Measurements from ENCODE around the gene CEMIP. TPM values are rescaled to one million over a fixed set of nuclear protein-coding genes. Genes with fewer than 3 reads are reported as not detected.

The CEMIP gene
- total RNA-seq, 4 donors from 2014 or later, result 0.04 TPM; not detected in 3

DNA sequence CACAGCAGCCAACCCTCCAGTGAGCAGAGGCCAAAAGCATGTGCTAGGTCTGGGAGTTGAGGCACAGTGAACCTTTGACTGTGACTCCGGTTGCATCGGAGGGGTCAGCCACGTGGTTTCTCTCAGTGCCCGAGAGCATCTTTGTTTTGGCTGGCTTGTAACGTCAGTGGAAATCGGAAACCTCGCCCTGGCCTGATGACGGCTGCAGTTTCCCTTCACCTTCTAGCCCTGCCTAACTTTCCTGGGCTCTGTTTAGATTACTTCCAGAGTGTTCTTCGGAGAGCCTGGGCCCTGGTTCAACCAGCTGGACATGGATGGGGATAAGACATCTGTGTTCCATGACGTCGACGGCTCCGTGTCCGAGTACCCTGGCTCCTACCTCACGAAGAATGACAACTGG, 153.8 kb downstream of the CEMIP start:
- H3K27ac ChIP-seq, result peak overlapping the region in 1 of 4 donors; percentile 33
- intact Hi-C loops (cut with DNase I; ENCODE audit: low total_unique reads), result no loop called here

DNA sequence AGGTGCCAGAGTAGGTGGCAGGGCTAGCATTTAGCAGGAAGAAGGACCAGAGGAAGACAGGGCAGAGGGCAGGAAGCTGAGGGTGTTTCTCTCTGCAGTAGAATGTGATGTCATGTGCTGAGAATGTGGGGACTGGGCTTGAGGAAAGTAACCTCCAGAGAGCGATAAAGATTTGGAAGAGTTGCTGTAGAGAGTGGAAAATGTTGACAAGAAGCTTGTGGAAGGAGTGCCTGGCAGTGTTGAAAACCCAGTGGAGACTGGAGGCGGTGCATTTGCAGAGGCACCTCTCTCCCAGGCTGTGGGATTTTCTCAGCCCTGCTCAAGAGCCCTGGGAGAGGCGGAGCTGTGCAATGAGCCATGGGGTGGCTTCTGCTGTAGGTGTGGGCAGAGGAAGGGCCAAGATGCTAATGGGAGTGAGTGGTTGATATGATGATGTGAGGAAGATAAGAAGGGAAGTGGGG, 155.6 kb downstream of the CEMIP start:
- Histone ChIP-seq H3K36me3 (no peaks in the 10 kb centered on the region), H3K4me3 (no peak overlapping the region), H3K27me3 (no peaks in the 10 kb centered on the region), H3K27ac (no peak overlapping the region), H3K9me3 (no peaks in the 10 kb centered on the region), H3K4me1 (peaks cover 7 to 9% of the 10 kb centered on the region in 2 donors)
- in situ Hi-C loops (cut with MboI; ENCODE audit: low sequenced_read_pairs in 4 of 4) (no loop called here), intact Hi-C loops (cut with DNase I; ENCODE audit: low total_unique reads) (no loop called here)
- DNase-seq (no peak), ATAC-seq (no peak)
- TF ChIP-seq, protein P1, sequence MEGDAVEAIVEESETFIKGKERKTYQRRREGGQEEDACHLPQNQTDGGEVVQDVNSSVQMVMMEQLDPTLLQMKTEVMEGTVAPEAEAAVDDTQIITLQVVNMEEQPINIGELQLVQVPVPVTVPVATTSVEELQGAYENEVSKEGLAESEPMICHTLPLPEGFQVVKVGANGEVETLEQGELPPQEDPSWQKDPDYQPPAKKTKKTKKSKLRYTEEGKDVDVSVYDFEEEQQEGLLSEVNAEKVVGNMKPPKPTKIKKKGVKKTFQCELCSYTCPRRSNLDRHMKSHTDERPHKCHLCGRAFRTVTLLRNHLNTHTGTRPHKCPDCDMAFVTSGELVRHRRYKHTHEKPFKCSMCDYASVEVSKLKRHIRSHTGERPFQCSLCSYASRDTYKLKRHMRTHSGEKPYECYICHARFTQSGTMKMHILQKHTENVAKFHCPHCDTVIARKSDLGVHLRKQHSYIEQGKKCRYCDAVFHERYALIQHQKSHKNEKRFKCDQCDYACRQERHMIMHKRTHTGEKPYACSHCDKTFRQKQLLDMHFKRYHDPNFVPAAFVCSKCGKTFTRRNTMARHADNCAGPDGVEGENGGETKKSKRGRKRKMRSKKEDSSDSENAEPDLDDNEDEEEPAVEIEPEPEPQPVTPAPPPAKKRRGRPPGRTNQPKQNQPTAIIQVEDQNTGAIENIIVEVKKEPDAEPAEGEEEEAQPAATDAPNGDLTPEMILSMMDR (IDR thresholded peaks at IDR 0.05 in 4 of 5, conservative IDR thresholded peaks at IDR 0.05 in 1 of 5), result no peak
- no peak for TF ChIP-seq POLR2A (IDR thresholded peaks at IDR 0.05)

More for the DNA sequence above, 153.8 kb downstream of the CEMIP start:
- TF ChIP-seq, protein P1 (IDR thresholded peaks at IDR 0.05 in 4 of 5, conservative IDR thresholded peaks at IDR 0.05 in 1 of 5), result no peak
- no peak for TF ChIP-seq POLR2A (IDR thresholded peaks at IDR 0.05)
- H3K4me1 ChIP-seq, result peaks cover 7 to 9% of the 10 kb centered on the region in 2 donors
- no peaks in the 10 kb centered on the region for H3K36me3 ChIP-seq
- H3K9me3 ChIP-seq, result no peaks in the 10 kb centered on the region
- DNase-seq (no peak), ATAC-seq (peak in 1 of 2 donors; percentile 33)
- no peaks in the 10 kb centered on the region for H3K27me3 ChIP-seq
- no peak overlapping the region for H3K4me3 ChIP-seq
- in situ Hi-C loops (cut with MboI; ENCODE audit: low sequenced_read_pairs in 4 of 4), result no loop called here

DNA sequence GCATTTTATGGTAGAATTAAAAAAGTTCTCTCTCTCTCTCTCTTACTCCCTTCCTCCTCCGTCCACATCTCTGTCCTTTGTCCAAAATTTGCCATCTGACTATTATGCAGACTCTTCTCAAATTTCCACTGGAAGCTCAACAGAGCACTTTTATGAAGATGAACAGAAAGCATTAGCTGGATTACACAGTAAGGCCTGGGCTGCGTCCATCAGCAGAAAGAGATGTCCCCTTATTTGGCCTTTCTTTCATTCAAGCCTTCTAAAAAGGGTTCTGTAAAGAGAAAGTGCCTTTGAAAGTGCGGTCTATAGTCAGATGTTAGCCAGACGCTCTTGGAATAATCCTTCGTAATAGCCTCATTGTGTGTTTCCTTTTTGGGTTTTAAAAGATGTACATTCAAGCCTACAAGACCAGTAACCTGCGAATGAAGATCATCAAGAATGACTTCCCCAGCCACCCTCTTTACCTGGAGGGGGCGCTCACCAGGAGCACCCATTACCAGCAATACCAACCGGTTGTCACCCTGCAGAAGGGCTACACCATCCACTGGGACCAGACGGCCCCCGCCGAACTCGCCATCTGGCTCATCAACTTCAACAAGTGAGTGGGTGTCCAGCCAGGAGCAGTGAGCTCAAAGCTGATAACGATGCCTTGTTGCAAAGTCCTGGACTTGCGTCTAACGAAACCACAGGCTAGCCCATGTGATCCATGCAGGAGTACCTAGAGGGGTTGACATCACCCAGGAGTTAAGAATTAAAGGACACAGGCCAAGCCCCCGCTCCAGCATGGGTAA, 157.3 kb downstream of the CEMIP start:
- H3K36me3 ChIP-seq, result peaks cover 0 to 3% of the 10 kb centered on the region in 2 donors
- H3K4me1 ChIP-seq, result peaks cover 7 to 9% of the 10 kb centered on the region in 2 donors
- TF ChIP-seq POLR2A (IDR thresholded peaks at IDR 0.05), result no peak
- TF ChIP-seq, protein P1 (IDR thresholded peaks at IDR 0.05 in 4 of 5, conservative IDR thresholded peaks at IDR 0.05 in 1 of 5), result no peak
- in situ Hi-C loops (cut with MboI; ENCODE audit: low sequenced_read_pairs in 4 of 4), result no loop called here
- intact Hi-C loops (cut with DNase I; ENCODE audit: low total_unique reads), result no loop called here
- DNase-seq (no peak), ATAC-seq (no peak)
- H3K27ac ChIP-seq, result no peak overlapping the region
- no peaks in the 10 kb centered on the region for H3K9me3 ChIP-seq
- no peaks in the 10 kb centered on the region for H3K27me3 ChIP-seq
- no peak overlapping the region for H3K4me3 ChIP-seq

DNA sequence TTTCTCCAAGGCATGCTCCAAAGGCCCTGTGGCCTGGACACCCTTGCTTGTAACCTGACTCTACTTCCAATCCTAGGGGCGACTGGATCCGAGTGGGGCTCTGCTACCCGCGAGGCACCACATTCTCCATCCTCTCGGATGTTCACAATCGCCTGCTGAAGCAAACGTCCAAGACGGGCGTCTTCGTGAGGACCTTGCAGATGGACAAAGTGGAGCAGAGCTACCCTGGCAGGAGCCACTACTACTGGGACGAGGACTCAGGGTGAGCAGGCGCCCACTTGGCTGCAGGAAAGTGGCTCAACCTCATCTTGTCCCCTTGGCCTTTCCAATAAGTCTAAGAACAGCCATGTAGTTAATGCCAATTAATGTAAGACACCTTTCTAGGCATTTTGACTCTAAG, 158.5 kb downstream of the CEMIP start:
- Histone ChIP-seq H3K27ac (no peak overlapping the region), H3K9me3 (no peaks in the 10 kb centered on the region), H3K4me3 (no peak overlapping the region), H3K4me1 (peaks cover 7 to 8% of the 10 kb centered on the region in 2 donors), H3K36me3 (peaks cover 0 to 9% of the 10 kb centered on the region in 2 donors), H3K27me3 (no peaks in the 10 kb centered on the region)
- in situ Hi-C loops (cut with MboI; ENCODE audit: low sequenced_read_pairs in 4 of 4) (no loop called here), intact Hi-C loops (cut with DNase I; ENCODE audit: low total_unique reads) (no loop called here)
- no peak for DNase-seq
- no peak for ATAC-seq
- no peak for TF ChIP-seq POLR2A (IDR thresholded peaks at IDR 0.05)
- TF ChIP-seq, protein P1 (IDR thresholded peaks at IDR 0.05 in 4 of 5, conservative IDR thresholded peaks at IDR 0.05 in 1 of 5), result no peak
